Gastroesophageal sphincter (tissue), 4 donors: ENCODE results near the gene FRMD1. TPM values are rescaled to one million over a fixed set of nuclear protein-coding genes. Genes with fewer than 3 reads are reported as not detected.

Source experiments
- total RNA-seq, 4 donors: library from RNA; depleted of rRNA; stranded (reverse); fragments of >200 nt; gene quantifications; one replicate each; pipeline ENCODE4 v1.1.0, GENCODE V29; 2016

Gene FRMD1
- total RNA-seq, 4 donors from 2014 or later: 0.10 to 0.54 (median 0.23) TPM; not detected in 1

Other genes starting within 250 kb of the FRMD1 start
- under 1 TPM in 1 of 4 donors, not detected in 3; 0.16 TPM for gene KIF25, start 81.5 kb downstream of the FRMD1 start, total RNA-seq
- 1 to 10 TPM in 2 of 4 donors, under 1 TPM in 2; 0.54 to 4.3 (median 1.5) TPM for gene DACT2, start 240.6 kb upstream of the FRMD1 start, total RNA-seq